ENCODE results near the gene CRYBG1.

CRYBG1 gene

GRCh38 chr6:106360410-106360988 lies at the start of gene CRYBG1:
TSS of gene CRYBG1 (plus strand) at chr6:106360717. CDS start at chr6:106360909, 192 bp downstream.
- TF ChIP-seq, protein P1, sequence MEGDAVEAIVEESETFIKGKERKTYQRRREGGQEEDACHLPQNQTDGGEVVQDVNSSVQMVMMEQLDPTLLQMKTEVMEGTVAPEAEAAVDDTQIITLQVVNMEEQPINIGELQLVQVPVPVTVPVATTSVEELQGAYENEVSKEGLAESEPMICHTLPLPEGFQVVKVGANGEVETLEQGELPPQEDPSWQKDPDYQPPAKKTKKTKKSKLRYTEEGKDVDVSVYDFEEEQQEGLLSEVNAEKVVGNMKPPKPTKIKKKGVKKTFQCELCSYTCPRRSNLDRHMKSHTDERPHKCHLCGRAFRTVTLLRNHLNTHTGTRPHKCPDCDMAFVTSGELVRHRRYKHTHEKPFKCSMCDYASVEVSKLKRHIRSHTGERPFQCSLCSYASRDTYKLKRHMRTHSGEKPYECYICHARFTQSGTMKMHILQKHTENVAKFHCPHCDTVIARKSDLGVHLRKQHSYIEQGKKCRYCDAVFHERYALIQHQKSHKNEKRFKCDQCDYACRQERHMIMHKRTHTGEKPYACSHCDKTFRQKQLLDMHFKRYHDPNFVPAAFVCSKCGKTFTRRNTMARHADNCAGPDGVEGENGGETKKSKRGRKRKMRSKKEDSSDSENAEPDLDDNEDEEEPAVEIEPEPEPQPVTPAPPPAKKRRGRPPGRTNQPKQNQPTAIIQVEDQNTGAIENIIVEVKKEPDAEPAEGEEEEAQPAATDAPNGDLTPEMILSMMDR (IDR thresholded peaks at IDR 0.05; ENCODE audit: insufficient read depth, missing control alignments): peak; percentile 62
- peak; percentile 70 for DNase-seq (ENCODE audit: insufficient read length, low spot score)
- no peak for FAIRE-seq

DNA sequence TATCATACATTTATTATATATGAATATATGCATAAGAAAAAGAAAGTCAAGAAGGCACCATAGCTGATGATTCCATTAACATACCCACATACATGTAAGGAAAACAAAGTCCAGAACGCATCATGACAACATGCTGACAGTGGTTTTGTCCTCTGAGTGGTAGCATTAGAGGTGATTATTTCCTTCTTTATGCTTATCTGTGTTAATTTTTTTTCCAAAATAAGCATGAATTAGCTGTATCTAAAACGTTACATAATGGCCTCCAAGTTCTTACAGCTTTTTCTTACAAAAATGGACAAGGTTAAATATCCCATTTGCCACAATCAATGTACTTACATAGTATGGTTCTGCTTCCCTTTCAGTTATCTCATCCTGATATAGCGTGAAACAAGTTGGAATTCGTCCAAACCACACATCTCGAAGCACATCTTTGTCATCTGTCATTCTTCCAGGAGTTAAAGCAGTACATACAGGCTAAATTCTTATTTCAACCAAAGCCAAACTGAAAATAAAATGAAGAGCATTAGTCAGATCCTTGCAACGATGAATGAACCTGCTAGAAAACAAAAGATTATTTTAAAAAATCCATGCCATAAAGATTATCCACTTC lies 44.6 kb upstream of the CRYBG1 start:
- no peak for DNase-seq (ENCODE audit: insufficient read length, low spot score)
- no peak for FAIRE-seq
- TF ChIP-seq, protein P1 (IDR thresholded peaks at IDR 0.05; ENCODE audit: insufficient read depth, missing control alignments): no peak

DNA sequence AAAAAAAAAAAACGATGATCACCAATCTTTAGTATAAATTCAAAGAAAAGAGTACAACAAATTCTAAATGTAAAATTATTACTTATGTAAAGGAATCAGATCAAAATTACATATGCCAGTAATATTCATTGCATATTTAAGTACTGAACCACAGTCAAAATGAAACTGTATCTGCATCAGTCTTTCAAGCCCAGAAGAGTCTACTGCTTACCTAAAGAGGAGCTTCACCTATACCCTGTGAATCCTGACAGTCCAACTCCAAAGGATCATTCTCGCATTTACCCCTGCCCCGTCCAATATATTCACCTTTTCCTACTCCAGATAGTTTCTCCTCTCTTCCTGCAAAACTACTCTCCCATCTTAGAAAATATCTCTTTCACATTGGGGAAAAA lies 44.1 kb upstream of the CRYBG1 start:
- no peak for FAIRE-seq
- TF ChIP-seq, protein P1 (IDR thresholded peaks at IDR 0.05; ENCODE audit: insufficient read depth, missing control alignments): no peak

DNA sequence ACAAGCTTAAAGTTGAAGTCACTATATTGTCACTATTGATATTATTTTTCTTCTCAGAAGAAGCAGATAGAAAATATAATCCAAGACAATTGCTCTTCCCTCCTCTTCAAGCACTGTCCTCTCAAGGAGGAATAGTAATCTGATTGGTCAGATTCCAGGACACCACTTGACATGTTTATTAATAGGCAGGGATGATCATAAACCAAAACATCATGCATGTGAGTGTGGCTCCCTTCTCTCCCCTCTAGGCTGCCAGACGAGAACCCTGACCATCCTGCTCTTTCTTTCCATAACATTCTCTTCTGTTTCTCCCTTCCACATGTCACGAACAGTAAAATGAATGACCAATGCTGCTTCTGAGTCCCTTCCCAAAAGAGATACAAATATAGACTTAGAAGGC lies 42.5 kb upstream of the CRYBG1 start:
- DNase-seq (ENCODE audit: insufficient read length, low spot score) (no peak), FAIRE-seq (no peak)
- TF ChIP-seq, protein P1 (IDR thresholded peaks at IDR 0.05; ENCODE audit: insufficient read depth, missing control alignments): no peak

More for the DNA sequence above, 44.1 kb upstream of the CRYBG1 start:
- no peak for DNase-seq (ENCODE audit: insufficient read length, low spot score)

- DNase-seq (ENCODE audit: insufficient read length, low spot score) (no peak), FAIRE-seq (no peak)
- TF ChIP-seq, protein P1 (IDR thresholded peaks at IDR 0.05; ENCODE audit: insufficient read depth, missing control alignments): no peak
These were observed 41.7 kb upstream of the CRYBG1 start for GRCh38 chr6:106318851-106319250.

DNA sequence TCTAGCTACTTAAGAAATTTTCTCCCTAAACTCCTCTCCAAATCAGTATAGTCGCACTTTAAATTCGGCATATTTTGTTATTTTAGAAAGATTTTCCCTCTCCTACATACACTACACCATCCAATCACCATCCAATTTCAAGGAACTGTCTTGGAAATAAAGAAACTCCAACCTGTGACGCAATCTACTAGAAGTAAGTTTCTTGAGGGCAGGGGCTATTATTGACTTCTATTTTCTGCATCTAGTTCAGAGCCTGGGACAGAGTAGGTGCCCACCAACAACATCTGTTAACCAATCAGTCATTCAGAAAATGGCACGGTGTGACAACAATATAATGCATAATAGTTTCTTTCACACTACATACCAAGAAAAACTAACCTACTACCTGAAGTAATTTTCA lies 38.6 kb upstream of the CRYBG1 start:
- FAIRE-seq (no peak), DNase-seq (ENCODE audit: insufficient read length, low spot score) (no peak)
- TF ChIP-seq, protein P1 (IDR thresholded peaks at IDR 0.05; ENCODE audit: insufficient read depth, missing control alignments): no peak

DNA sequence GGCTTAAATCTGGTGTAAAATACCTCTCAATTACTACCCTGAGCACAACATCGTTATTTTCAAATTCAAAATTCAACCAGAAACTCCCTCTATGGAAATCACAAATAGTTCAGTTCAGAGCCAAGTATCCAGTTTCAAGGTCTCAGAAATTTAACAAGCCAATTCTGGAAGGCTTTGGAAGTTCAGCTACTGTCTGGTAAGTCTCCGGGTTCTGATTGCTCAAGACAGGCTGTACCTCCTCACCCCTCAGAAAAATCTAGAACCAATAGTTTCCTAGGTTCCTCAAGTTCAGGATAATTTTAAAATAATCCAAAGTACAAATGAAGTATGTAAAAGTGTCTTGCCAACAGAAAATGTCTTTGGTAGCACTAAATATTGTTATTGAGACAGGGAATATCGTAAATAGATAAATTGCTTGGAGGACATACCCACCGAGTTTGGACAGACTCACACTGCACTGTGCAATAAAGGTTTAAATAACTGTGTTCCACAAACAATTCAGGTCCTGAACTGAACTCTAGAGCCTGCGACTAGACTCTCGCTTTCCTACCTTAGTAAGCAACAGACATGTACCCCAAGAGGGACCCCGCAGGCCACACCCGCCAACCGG lies 35.7 kb upstream of the CRYBG1 start:
- TF ChIP-seq, protein P1 (IDR thresholded peaks at IDR 0.05; ENCODE audit: insufficient read depth, missing control alignments): no peak
- DNase-seq (ENCODE audit: insufficient read length, low spot score) (no peak), FAIRE-seq (no peak)
